Measurements from ENCODE around the gene PLD6.

PLD6 gene

DNA sequence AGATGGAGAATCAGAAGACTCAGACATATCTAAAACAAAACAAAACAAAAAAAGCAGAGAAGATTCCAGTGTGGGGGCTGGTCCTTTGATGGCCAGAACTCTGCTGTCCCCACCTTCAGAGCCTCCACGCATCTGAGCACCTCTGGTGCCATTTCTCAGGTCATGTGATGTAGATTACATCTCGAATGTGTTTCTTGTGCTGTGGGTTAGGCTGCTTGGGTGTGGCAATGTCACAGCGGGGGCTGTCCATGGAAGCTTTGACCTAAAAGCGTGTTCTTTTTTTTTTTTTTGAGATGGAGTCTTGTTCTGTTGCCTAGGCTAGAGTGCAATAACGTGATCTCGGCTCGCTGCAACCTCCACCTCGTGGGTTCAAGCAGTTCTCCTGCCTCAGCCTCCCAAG lies 51.2 kb downstream of the PLD6 start:
- Histone ChIP-seq H2AFZ (ENCODE audit: low read length) (no peak overlapping the region), H4K20me1 (ENCODE audit: insufficient read depth, low read length, poor library complexity, severe bottlenecking) (no peaks in the 10 kb centered on the region), H3K36me3 (ENCODE audit: insufficient read depth, low read length) (peaks cover 92% of the 10 kb centered on the region; the same call in 1 of the 2 replicates), H3K27me3 (ENCODE audit: insufficient read depth, low read length, poor library complexity, severe bottlenecking) (no peaks in the 10 kb centered on the region), H3K4me2 (ENCODE audit: low read depth, low read length, poor library complexity, severe bottlenecking) (no peak overlapping the region), H3K79me2 (ENCODE audit: insufficient read depth, low read length) (no peaks in the 10 kb centered on the region), H3K9me3 (ENCODE audit: insufficient read depth, low read depth, low read length) (no peaks in the 10 kb centered on the region), H3K9me2 (replicated peaks; ENCODE audit: low read depth, low read length) (no peaks in the 10 kb centered on the region), H3F3A (ENCODE audit: low read depth) (no peaks in the 10 kb centered on the region), H3K9ac (ENCODE audit: low read depth, low read length, poor library complexity, severe bottlenecking) (no peak overlapping the region), H3K4me3 (ENCODE audit: low read length, poor library complexity, severe bottlenecking) (no peak overlapping the region), H3K4me1 (ENCODE audit: insufficient read depth, low read length, poor library complexity, severe bottlenecking) (no peaks in the 10 kb centered on the region)
- TF ChIP-seq EZH2phosphoT487 (IDR thresholded peaks at IDR 0.05; ENCODE audit: borderline replicate concordance) (no peak), CTCF (conservative IDR thresholded peaks at IDR 0.05; ENCODE audit: low read length) (no peak)

DNA sequence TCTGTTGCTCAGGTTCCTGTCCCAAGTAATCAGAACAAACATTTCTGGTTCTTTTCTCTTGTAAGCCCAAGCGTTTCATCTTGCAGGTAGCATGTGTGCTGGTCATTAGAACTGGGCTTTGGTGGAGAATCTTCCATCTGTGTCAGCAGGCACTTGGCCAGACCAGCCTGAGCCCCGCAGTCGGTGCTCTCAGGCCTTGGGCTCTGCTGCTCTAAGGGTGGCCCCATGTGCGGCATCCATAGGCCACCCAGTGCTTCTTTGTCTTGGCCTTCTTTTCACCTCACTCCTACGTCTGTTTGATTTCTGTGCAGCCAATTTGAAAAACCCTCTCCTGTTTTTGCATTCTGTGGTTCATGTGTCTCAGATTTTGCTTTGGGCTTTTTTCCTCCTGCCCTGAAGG lies 51.6 kb downstream of the PLD6 start:
- H3K9ac ChIP-seq (ENCODE audit: low read depth, low read length, poor library complexity, severe bottlenecking) = no peak overlapping the region
- H3K4me2 ChIP-seq (ENCODE audit: low read depth, low read length, poor library complexity, severe bottlenecking) = no peak overlapping the region
- no peak overlapping the region for H3K4me3 ChIP-seq (ENCODE audit: low read length, poor library complexity, severe bottlenecking)
- TF ChIP-seq CTCF (conservative IDR thresholded peaks at IDR 0.05; ENCODE audit: low read length) (no peak), EZH2phosphoT487 (IDR thresholded peaks at IDR 0.05; ENCODE audit: borderline replicate concordance) (no peak)
- H2AFZ ChIP-seq (ENCODE audit: low read length) = no peak overlapping the region
- peaks cover 91% of the 10 kb centered on the region; the same call in 1 of the 2 replicates for H3K36me3 ChIP-seq (ENCODE audit: insufficient read depth, low read length)
- H4K20me1 ChIP-seq (ENCODE audit: insufficient read depth, low read length, poor library complexity, severe bottlenecking) = no peaks in the 10 kb centered on the region
- no peaks in the 10 kb centered on the region for H3K79me2 ChIP-seq (ENCODE audit: insufficient read depth, low read length)
- H3K9me3 ChIP-seq (ENCODE audit: insufficient read depth, low read depth, low read length) = no peaks in the 10 kb centered on the region
- no peaks in the 10 kb centered on the region for H3K4me1 ChIP-seq (ENCODE audit: insufficient read depth, low read length, poor library complexity, severe bottlenecking)
- H3F3A ChIP-seq (ENCODE audit: low read depth) = no peaks in the 10 kb centered on the region
- no peaks in the 10 kb centered on the region for H3K9me2 ChIP-seq (replicated peaks; ENCODE audit: low read depth, low read length)
- no peaks in the 10 kb centered on the region for H3K27me3 ChIP-seq (ENCODE audit: insufficient read depth, low read length, poor library complexity, severe bottlenecking)

GRCh38 chr17:17153709-17154108 lies 52.4 kb downstream of the PLD6 start:
- TF ChIP-seq CTCF (conservative IDR thresholded peaks at IDR 0.05; ENCODE audit: low read length) (no peak), EZH2phosphoT487 (IDR thresholded peaks at IDR 0.05; ENCODE audit: borderline replicate concordance) (no peak)
- no peaks in the 10 kb centered on the region for H3K4me1 ChIP-seq (ENCODE audit: insufficient read depth, low read length, poor library complexity, severe bottlenecking)
- no peak overlapping the region for H3K9ac ChIP-seq (ENCODE audit: low read depth, low read length, poor library complexity, severe bottlenecking)
- peaks cover 85% of the 10 kb centered on the region; the same call in 1 of the 2 replicates for H3K36me3 ChIP-seq (ENCODE audit: insufficient read depth, low read length)
- H3K9me3 ChIP-seq (ENCODE audit: insufficient read depth, low read depth, low read length) = no peaks in the 10 kb centered on the region
- no peaks in the 10 kb centered on the region for H3F3A ChIP-seq (ENCODE audit: low read depth)
- no peaks in the 10 kb centered on the region for H4K20me1 ChIP-seq (ENCODE audit: insufficient read depth, low read length, poor library complexity, severe bottlenecking)
- no peak overlapping the region for H3K4me2 ChIP-seq (ENCODE audit: low read depth, low read length, poor library complexity, severe bottlenecking)
- H3K27me3 ChIP-seq (ENCODE audit: insufficient read depth, low read length, poor library complexity, severe bottlenecking) = no peaks in the 10 kb centered on the region
- no peaks in the 10 kb centered on the region for H3K9me2 ChIP-seq (replicated peaks; ENCODE audit: low read depth, low read length)
- no peak overlapping the region for H3K4me3 ChIP-seq (ENCODE audit: low read length, poor library complexity, severe bottlenecking)
- H3K79me2 ChIP-seq (ENCODE audit: insufficient read depth, low read length) = no peaks in the 10 kb centered on the region
- no peak overlapping the region for H2AFZ ChIP-seq (ENCODE audit: low read length)

All from Loucy (cell line).